SIG-M5 treated with dmso at 0.1 percent for 504 hours (cell line): ENCODE data around the gene PIK3AP1.
"Not testable (repeated sequence)": the region's sequence is repeated elsewhere in the genome, so short reads cannot be mapped to it uniquely, and the experiment has no call there.

ENCODE experiments used
- DNase-seq: peaks from one replicate; lab custom pipeline; 2025; ENCODE audit not compliant: unreplicated experiment; lab: John Stamatoyannopoulos, UW

The PIK3AP1 gene

GRCh38 chr10:96720422-96721206, at the start of gene PIK3AP1:
Gene PIK3AP1 (minus strand): TSS chr10:96720514. CDS start chr10:96720394, 120 bp downstream.
- DNase-seq, result peak; percentile 60

GRCh38 chr10:96768136-96768535, 47.8 kb upstream of the PIK3AP1 start:
- no peak for DNase-seq

- no peak for DNase-seq
Measured at GRCh38 chr10:96767611-96768010, 47.3 kb upstream of the PIK3AP1 start.

- DNase-seq, result peak; percentile 49
Measured at GRCh38 chr10:96765406-96766240, 45.3 kb upstream of the PIK3AP1 start.

- peak; percentile 53 for DNase-seq
Measured at GRCh38 chr10:96764425-96765060, 44.2 kb upstream of the PIK3AP1 start.

GRCh38 chr10:96758423-96758822, 38.1 kb upstream of the PIK3AP1 start:
- DNase-seq, result peak; percentile 49

GRCh38 chr10:96756111-96756903, 36.0 kb upstream of the PIK3AP1 start:
- no peak for DNase-seq

GRCh38 chr10:96753956-96754355, 33.6 kb upstream of the PIK3AP1 start:
- DNase-seq, result no peak

GRCh38 chr10:96752375-96752774, 32.1 kb upstream of the PIK3AP1 start:
- no peak for DNase-seq

GRCh38 chr10:96750316-96750715, 30.0 kb upstream of the PIK3AP1 start:
- not testable (repeated sequence) for DNase-seq

GRCh38 chr10:96747734-96748550, 27.6 kb upstream of the PIK3AP1 start:
- DNase-seq, result peak; percentile 96

- no peak for DNase-seq
Measured at GRCh38 chr10:96746503-96746902, 26.2 kb upstream of the PIK3AP1 start.

GRCh38 chr10:96745950-96746349, 25.6 kb upstream of the PIK3AP1 start:
- no peak for DNase-seq

GRCh38 chr10:96743988-96744585, 23.8 kb upstream of the PIK3AP1 start:
- peak; percentile 56 for DNase-seq

GRCh38 chr10:96741557-96741956, 21.2 kb upstream of the PIK3AP1 start:
- not testable (repeated sequence) for DNase-seq

- DNase-seq, result peak; percentile 93
Measured at GRCh38 chr10:96740579-96741281, 20.4 kb upstream of the PIK3AP1 start.

- DNase-seq, result no peak
Measured at GRCh38 chr10:96740141-96740540, 19.8 kb upstream of the PIK3AP1 start.

GRCh38 chr10:96737307-96737902, 17.1 kb upstream of the PIK3AP1 start:
- peak; percentile 32 for DNase-seq
